H1 (cell line): ENCODE results near the gene GPC6. TPM values are rescaled to one million over a fixed set of nuclear protein-coding genes. Genes with fewer than 3 reads are reported as not detected.

Source experiments
- ASH2L ChIP-seq: fragments of 200-600, 300-600 bp; sonication (generic); IDR thresholded peaks from one replicate; pipeline ENCODE4 v1.7.1; 2017; ENCODE audit warnings: low read length
- CHD7 ChIP-seq: fragments of 300-600 bp; sonication (generic); IDR thresholded peaks from 2 replicates; pipeline ENCODE4 v1.7.1; 2012; ENCODE audit warnings: low read length, moderate library complexity, mild to moderate bottlenecking, inconsistent platforms; ENCODE audit not compliant: insufficient replicate concordance
- MAFK ChIP-seq: IDR thresholded peaks from 2 replicates; pipeline ENCODE4 v1.6.1; 2012; ENCODE audit warnings: low read depth, mild to moderate bottlenecking, improper control_type of control experiment, low read length
- MAX ChIP-seq: IDR thresholded peaks from 2 replicates; pipeline ENCODE4 v1.6.1; 2012; ENCODE audit warnings: inconsistent platforms
- SRF ChIP-seq: IDR thresholded peaks from 2 replicates; pipeline ENCODE4 v1.6.1; 2011; ENCODE audit warnings: mild to moderate bottlenecking, low read depth, low read length, moderate library complexity
- TAF7 ChIP-seq: optimal IDR thresholded peaks from 2 replicates; pipeline ENCODE3; 2011; ENCODE audit warnings: low read depth, mild to moderate bottlenecking, inconsistent platforms, low read length, moderate library complexity, borderline replicate concordance
- USF2 ChIP-seq: IDR thresholded peaks from 2 replicates; pipeline ENCODE4 v1.6.1; 2011; ENCODE audit warnings: low read length, improper control_type of control experiment
- ZNF274 ChIP-seq: IDR thresholded peaks from 2 replicates; pipeline ENCODE4 v1.7.0; 2012; ENCODE audit warnings: low read length, borderline replicate concordance; ENCODE audit errors: extremely low read depth
- polyA plus RNA-seq, 7 experiments: library from polyadenylated mRNA; depleted of rRNA in 3 of 7; stranded (reverse) in 5 of 7; unstranded in 2 of 7; fragments of >200 nt in 5 of 7; fragments of 200-250 nt in 2 of 7; gene quantifications; 1 replicate in 5 of 7; 2 replicates in 1 of 7; 4 replicates in 1 of 7; pipeline versions ENCODE4 v1.2.1 to v1.2.3, GENCODE V29; 2011 to 2013; ENCODE audit warnings: missing spikeins in 2 of 7, mixed read lengths in 2 of 7
- total RNA-seq: library from RNA; stranded (reverse); fragmentation: NEBNext Ultra II Directional; extraction: Animal tissue kit (Norgen Biotek cat#: 25700); gene quantifications from 2 replicates; pipeline ENCODE4 v1.2.1, GENCODE V29; 2021

The GPC6 gene
- total and polyA plus RNA-seq, 2 of the 8 experiments (the other 6 are each of a cell fraction or from before 2014, with no cell fraction given), result 5.4 to 12.0 TPM

- TF ChIP-seq CHD7 (no peak), MAX (no peak), SRF (no peak), MAFK (no peak), USF2 (no peak), ZNF274 (no peak), ASH2L (no peak), TAF7 (no peak)
- TF ChIP-seq, all 59 proteins: peak for 0
These were observed 111.4 kb downstream of the GPC6 start (continued) for GRCh38 chr13:93338030-93338429.
